Spinal cord (tissue), 10 donors: ENCODE results near the gene HIVEP1. TPM values are rescaled to one million over a fixed set of nuclear protein-coding genes. Genes with fewer than 3 reads are reported as not detected.

Source experiments
- DNase-seq, 6 donors: peaks; one replicate each; pipeline versions ENCODE4 v3.0.0 to v3.0.0-alpha.2; 2013 to 2015; ENCODE audit warnings: low spot score in 6 of 6, low read depth in 4 of 6
- H3K27ac ChIP-seq: one replicate; pipeline ENCODE4 v1.5.1; 2013; ENCODE audit warnings: low read depth, low read length, control low read depth
- H3K27me3 ChIP-seq: one replicate; pipeline ENCODE4 v1.6.1; 2013; ENCODE audit warnings: low read length; ENCODE audit not compliant: control insufficient read depth, insufficient read depth
- H3K36me3 ChIP-seq: one replicate; pipeline ENCODE4 v1.6.1; 2013; ENCODE audit warnings: low read length; ENCODE audit not compliant: control insufficient read depth, insufficient read depth
- H3K4me1 ChIP-seq: one replicate; pipeline ENCODE4 v1.6.1; 2013; ENCODE audit warnings: low read length; ENCODE audit not compliant: control insufficient read depth, insufficient read depth
- H3K4me3 ChIP-seq: one replicate; pipeline ENCODE4 v1.5.1; 2013; ENCODE audit warnings: low read depth, low read length, control low read depth
- H3K9me3 ChIP-seq: one replicate; pipeline ENCODE4 v1.6.1; 2013; ENCODE audit warnings: low read length; ENCODE audit not compliant: control insufficient read depth, insufficient read depth
- WGBS: methylation state at CpG from one replicate; pipeline ENCODE4 v1.1.5; 2013; ENCODE audit warnings: missing lambda C conversion rate; ENCODE audit not compliant: insufficient coverage; 5-methylcytosine and 5-hydroxymethylcytosine counted together
- polyA plus RNA-seq, 2 donors: library from polyadenylated mRNA; unstranded; fragments of 120-200 nt; gene quantifications; one replicate each; pipeline ENCODE4 v1.2.1, GENCODE V29; 2013; ENCODE audit not compliant: insufficient read length in 2 of 2
- total RNA-seq, 2 donors: library from RNA; depleted of rRNA in 1 of 2; stranded (reverse); fragments of 120-200 nt in 1 of 2; fragments of >200 nt in 1 of 2; gene quantifications; one replicate each; pipeline versions ENCODE4 v1.2.3 to v1.2.4, GENCODE V29; 2013 to 2014
- donor health status: healthy.

The HIVEP1 gene
- total and polyA plus RNA-seq, 4 donors, result 20.4 to 29.6 (median 22.5) TPM

GRCh38 chr6:11972806-11973205 is 39.3 kb upstream of the HIVEP1 start:
- H3K9me3 ChIP-seq, result no peaks in the 10 kb centered on the region
- WGBS, result 40% methylated on average over 2 of the region's 5 CpGs
- DNase-seq, result no peak
- no peaks in the 10 kb centered on the region for H3K4me1 ChIP-seq
- no peak overlapping the region for H3K4me3 ChIP-seq
- H3K27ac ChIP-seq, result no peak overlapping the region
- H3K36me3 ChIP-seq, result no peaks in the 10 kb centered on the region
- H3K27me3 ChIP-seq, result no peaks in the 10 kb centered on the region

- Histone ChIP-seq H3K27ac (no peak overlapping the region), H3K4me1 (no peaks in the 10 kb centered on the region), H3K4me3 (no peak overlapping the region), H3K36me3 (no peaks in the 10 kb centered on the region), H3K9me3 (no peaks in the 10 kb centered on the region), H3K27me3 (no peaks in the 10 kb centered on the region)
- no peak for DNase-seq
- WGBS, result 67% methylated on average over 1 of the region's 2 CpGs
These were observed 38.9 kb upstream of the HIVEP1 start for GRCh38 chr6:11973238-11973637.

GRCh38 chr6:11974089-11974488 is 38.0 kb upstream of the HIVEP1 start:
- H3K4me1 ChIP-seq, result no peaks in the 10 kb centered on the region
- no peaks in the 10 kb centered on the region for H3K36me3 ChIP-seq
- DNase-seq, result no peak
- H3K27ac ChIP-seq, result no peak overlapping the region
- H3K9me3 ChIP-seq, result no peaks in the 10 kb centered on the region
- no peak overlapping the region for H3K4me3 ChIP-seq
- no peaks in the 10 kb centered on the region for H3K27me3 ChIP-seq

GRCh38 chr6:11975353-11975977 is 36.6 kb upstream of the HIVEP1 start:
- H3K36me3 ChIP-seq, result no peaks in the 10 kb centered on the region
- H3K4me1 ChIP-seq, result no peaks in the 10 kb centered on the region
- DNase-seq, result no peak
- no peak overlapping the region for H3K27ac ChIP-seq
- 89% methylated on average over 5 of the region's 14 CpGs for whole genome bisulfite sequencing
- H3K9me3 ChIP-seq, result no peaks in the 10 kb centered on the region
- no peaks in the 10 kb centered on the region for H3K27me3 ChIP-seq
- H3K4me3 ChIP-seq, result no peak overlapping the region

DNA sequence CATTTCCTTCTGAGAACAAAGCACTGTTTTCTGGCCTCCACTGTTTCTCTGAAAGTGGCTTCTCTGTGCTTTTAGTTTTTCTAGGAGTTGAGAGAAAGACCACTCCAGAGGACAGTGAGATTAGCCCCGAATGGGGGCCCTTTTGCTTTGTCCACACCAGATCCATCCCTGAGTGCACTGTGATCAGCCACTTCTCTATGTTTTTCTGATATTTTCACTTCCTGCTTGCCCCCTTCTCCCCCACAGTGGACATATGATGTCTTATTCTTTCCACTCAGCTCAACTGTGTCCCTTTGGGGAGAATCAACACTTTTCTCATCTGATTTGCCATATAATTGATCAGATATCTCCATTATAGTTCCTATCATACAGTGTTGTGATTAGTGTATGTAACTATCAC is 35.6 kb upstream of the HIVEP1 start:
- 100% methylated on average over 1 of the region's 1 CpG for WGBS
- Histone ChIP-seq H3K9me3 (no peaks in the 10 kb centered on the region), H3K4me1 (no peaks in the 10 kb centered on the region), H3K27ac (no peak overlapping the region), H3K27me3 (no peaks in the 10 kb centered on the region), H3K36me3 (no peaks in the 10 kb centered on the region), H3K4me3 (no peak overlapping the region)
- DNase-seq, result no peak

GRCh38 chr6:11977193-11977592 is 34.9 kb upstream of the HIVEP1 start:
- Histone ChIP-seq H3K4me3 (no peak overlapping the region), H3K36me3 (no peaks in the 10 kb centered on the region), H3K9me3 (no peaks in the 10 kb centered on the region), H3K27me3 (no peaks in the 10 kb centered on the region), H3K27ac (no peak overlapping the region), H3K4me1 (no peaks in the 10 kb centered on the region)
- DNase-seq, result no peak
- WGBS, result 100% methylated on average over 2 of the region's 5 CpGs

- no peak overlapping the region for H3K4me3 ChIP-seq
- WGBS, result 93% methylated on average over 2 of the region's 3 CpGs
These were observed 34.4 kb upstream of the HIVEP1 start for GRCh38 chr6:11977738-11978137.

GRCh38 chr6:11978169-11978987 is 33.7 kb upstream of the HIVEP1 start:
- no peaks in the 10 kb centered on the region for H3K9me3 ChIP-seq
- no peaks in the 10 kb centered on the region for H3K36me3 ChIP-seq
- no peaks in the 10 kb centered on the region for H3K4me1 ChIP-seq
- no peak overlapping the region for H3K27ac ChIP-seq
- H3K4me3 ChIP-seq, result no peak overlapping the region
- DNase-seq, result no peak
- H3K27me3 ChIP-seq, result no peaks in the 10 kb centered on the region
- WGBS, result no CpG with 5 or more reads among the region's 1 CpG

More at GRCh38 chr6:11977738-11978137, 34.4 kb upstream of the HIVEP1 start:
- H3K27ac ChIP-seq, result no peak overlapping the region
- H3K9me3 ChIP-seq, result no peaks in the 10 kb centered on the region
- no peaks in the 10 kb centered on the region for H3K27me3 ChIP-seq
- DNase-seq, result no peak
- no peaks in the 10 kb centered on the region for H3K36me3 ChIP-seq
- H3K4me1 ChIP-seq, result no peaks in the 10 kb centered on the region

DNA sequence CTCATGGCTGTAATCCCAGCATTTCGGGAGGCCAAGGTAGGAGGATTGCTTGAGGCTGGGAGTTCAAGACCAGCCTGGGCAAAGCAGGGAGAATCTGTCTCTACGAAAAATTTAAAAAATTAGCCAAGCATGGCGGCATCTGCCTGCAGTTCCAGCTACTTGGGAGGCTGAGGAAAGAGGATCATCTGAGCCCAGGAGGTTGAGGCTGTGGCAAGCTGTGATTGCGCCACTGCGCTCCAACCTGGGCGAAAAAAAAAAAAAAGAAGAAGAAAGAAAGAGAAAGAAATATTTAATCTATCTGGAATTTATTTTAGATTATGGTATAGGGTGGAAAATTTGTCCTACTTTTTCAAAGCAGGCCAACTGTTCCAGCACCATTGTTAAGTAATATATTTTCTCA is 32.2 kb upstream of the HIVEP1 start:
- DNase-seq, result no peak
- Histone ChIP-seq H3K4me3 (no peak overlapping the region), H3K9me3 (no peaks in the 10 kb centered on the region), H3K36me3 (no peaks in the 10 kb centered on the region), H3K27me3 (no peaks in the 10 kb centered on the region), H3K4me1 (no peaks in the 10 kb centered on the region), H3K27ac (no peak overlapping the region)
- WGBS, result 92% methylated on average over 5 of the region's 6 CpGs

DNA sequence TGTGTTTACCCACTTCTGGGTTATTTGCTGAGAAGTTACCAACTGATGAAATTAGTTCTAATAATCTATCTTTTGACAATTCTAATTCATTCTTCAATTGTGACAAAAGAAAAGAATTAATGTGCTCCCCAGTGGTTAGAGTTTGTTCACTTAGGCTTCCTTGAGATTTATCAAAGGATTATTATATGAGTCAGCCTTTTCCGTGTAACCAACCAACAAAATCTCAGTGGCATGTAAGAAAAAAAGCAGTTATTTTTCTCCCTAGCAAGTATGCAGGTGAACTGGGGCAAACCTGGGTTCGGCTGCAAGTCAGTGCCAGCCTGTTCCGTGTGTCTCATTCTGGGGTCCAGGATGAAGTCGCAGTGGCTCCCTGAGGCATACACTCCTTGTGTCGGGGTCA is 28.8 kb upstream of the HIVEP1 start:
- no peaks in the 10 kb centered on the region for H3K27me3 ChIP-seq
- H3K9me3 ChIP-seq, result no peaks in the 10 kb centered on the region
- no peak overlapping the region for H3K27ac ChIP-seq
- H3K4me1 ChIP-seq, result no peaks in the 10 kb centered on the region
- WGBS, result 81% methylated on average over 4 of the region's 5 CpGs
- no peaks in the 10 kb centered on the region for H3K36me3 ChIP-seq
- H3K4me3 ChIP-seq, result no peak overlapping the region
- no peak for DNase-seq
